GM23338 (cell line): ENCODE measurements around the gene PRDM2. TPM values are rescaled to one million over a fixed set of nuclear protein-coding genes. Genes with fewer than 3 reads are reported as not detected.

Source experiments
- ATAC-seq: fragments of 200-7000 bp; cut with Tn5 transposase; 3 replicates; pipeline ENCODE4 v1.9.1; 2020
- DNase-seq: peaks from one replicate; pipeline ENCODE4 v3.0.0-alpha.2; 2015; ENCODE audit warnings: low spot score
- H2AFZ ChIP-seq: fragments of 200-600 bp; sonication (generic); 2 replicates; pipeline ENCODE4 v1.8.0; 2016; ENCODE audit warnings: antibody characterized with exemption, mild to moderate bottlenecking, moderate library complexity
- H3F3A ChIP-seq: fragments of 200-600 bp; sonication (generic); replicated peaks from 2 replicates; pipeline ENCODE4 v1.8.0; 2017; ENCODE audit warnings: antibody characterized with exemption, mixed run types, low read depth
- H3K27ac ChIP-seq: fragments of 200-600 bp; sonication (generic); 2 replicates; pipeline ENCODE4 v1.6.1; 2016; ENCODE audit warnings: low read depth
- H3K27me3 ChIP-seq: fragments of 200-600 bp; sonication (generic); 2 replicates; pipeline ENCODE4 v1.8.0; 2016; ENCODE audit warnings: mild to moderate bottlenecking, mixed run types, moderate library complexity; ENCODE audit not compliant: insufficient read depth
- H3K36me3 ChIP-seq: fragments of 200-600 bp; sonication (generic); 2 replicates; pipeline ENCODE4 v1.8.0; 2016; ENCODE audit warnings: mild to moderate bottlenecking; ENCODE audit not compliant: insufficient read depth
- H3K4me1 ChIP-seq: fragments of 200-600 bp; sonication (generic); 2 replicates; pipeline ENCODE4 v1.8.0; 2016; ENCODE audit warnings: mild to moderate bottlenecking, moderate library complexity; ENCODE audit not compliant: insufficient read depth
- H3K4me2 ChIP-seq: fragments of 200-600 bp; sonication (generic); 2 replicates; pipeline ENCODE4 v1.7.1; 2017; ENCODE audit warnings: mixed run types
- H3K4me3 ChIP-seq: fragments of 200-600 bp; sonication (generic); 2 replicates; pipeline ENCODE4 v1.6.1; 2016; ENCODE audit warnings: mixed run types
- H3K79me2 ChIP-seq: fragments of 200-600 bp; sonication (generic); replicated peaks from 2 replicates; pipeline ENCODE4 v1.8.0; 2017; ENCODE audit warnings: mild to moderate bottlenecking; ENCODE audit not compliant: insufficient read depth
- H3K9me2 ChIP-seq: fragments of 200-600 bp; sonication (generic); 2 replicates; pipeline ENCODE4 v1.8.0; 2017; ENCODE audit not compliant: insufficient read depth
- H4K20me1 ChIP-seq: fragments of 200-600 bp; sonication (generic); replicated peaks from 2 replicates; pipeline ENCODE4 v1.8.0; 2017; ENCODE audit warnings: mild to moderate bottlenecking; ENCODE audit not compliant: insufficient read depth
- H3K27ac Mint-ChIP-seq: 2 replicates; pipeline ENCODE4 v1.8.0; 2020; ENCODE audit warnings: inconsistent platforms, mild to moderate bottlenecking, moderate library complexity, mixed read lengths
- H3K27me3 Mint-ChIP-seq: 3 replicates; pipeline ENCODE4 v1.8.0; 2022; ENCODE audit warnings: low read depth, mild to moderate bottlenecking, moderate library complexity, mixed read lengths, inconsistent platforms; ENCODE audit not compliant: insufficient read depth, poor library complexity
- H3K36me3 Mint-ChIP-seq: 3 replicates; pipeline ENCODE4 v1.8.0; 2021; ENCODE audit warnings: low read depth, mild to moderate bottlenecking, inconsistent platforms, moderate library complexity, mixed read lengths
- H3K4me1 Mint-ChIP-seq: 3 replicates; pipeline ENCODE4 v1.8.0; 2020; ENCODE audit warnings: mild to moderate bottlenecking, inconsistent platforms, mixed read lengths
- H3K4me3 Mint-ChIP-seq: 3 replicates; pipeline ENCODE4 v1.8.0; 2021; ENCODE audit warnings: moderate library complexity, mild to moderate bottlenecking, inconsistent platforms, mixed read lengths
- H3K9me3 Mint-ChIP-seq: 3 replicates; pipeline ENCODE4 v1.8.0; 2020; ENCODE audit warnings: moderate library complexity, mild to moderate bottlenecking, inconsistent platforms, mixed read lengths
- JUNB ChIP-seq: IDR thresholded peaks from one replicate; pipeline ENCODE4 v1.6.1; 2016; ENCODE audit warnings: antibody characterized with exemption; ENCODE audit not compliant: unreplicated experiment
- NANOG ChIP-seq: IDR thresholded peaks from 2 replicates; pipeline ENCODE4 v1.6.1; 2016; ENCODE audit warnings: antibody characterized with exemption, borderline replicate concordance
- POLR2AphosphoS5 ChIP-seq: IDR thresholded peaks from 2 replicates; pipeline ENCODE4 v1.6.1; 2016; ENCODE audit warnings: antibody characterized with exemption, low read depth
- REST ChIP-seq: IDR thresholded peaks from one replicate; pipeline ENCODE4 v1.6.1; 2018; ENCODE audit warnings: antibody characterized with exemption; ENCODE audit not compliant: unreplicated experiment
- STAT1 ChIP-seq: IDR thresholded peaks from one replicate; pipeline ENCODE4 v1.6.1; 2016; ENCODE audit warnings: antibody characterized with exemption; ENCODE audit not compliant: unreplicated experiment
- ZNF114 ChIP-seq: fragments of 250-450 bp; sonication (Bioruptor Pico); IDR thresholded peaks from 2 replicates; pipeline ENCODE4 v1.5.0; 2020; ENCODE audit warnings: mild to moderate bottlenecking, moderate library complexity
- ZNF331 ChIP-seq: fragments of 250-450 bp; sonication (Bioruptor Pico); IDR thresholded peaks from 2 replicates; pipeline ENCODE4 v1.5.0; 2020; ENCODE audit warnings: low read depth, mild to moderate bottlenecking, moderate library complexity
- ZNF462 ChIP-seq: fragments of 250-450 bp; sonication (Bioruptor Pico); IDR thresholded peaks from 2 replicates; pipeline ENCODE4 v1.5.0; 2020; ENCODE audit warnings: mild to moderate bottlenecking, moderate library complexity
- polyA plus RNA-seq: library from polyadenylated mRNA; unstranded; fragments of >200 nt; fragmentation: Nextera tagmentation; extraction: Ambion mirVana; gene quantifications from 2 replicates; pipeline ENCODE4 v1.2.1, GENCODE V29; 2016
- total RNA-seq: library from RNA; depleted of rRNA; stranded (reverse); fragments of >200 nt; shearing (Covaris generic); gene quantifications from 2 replicates; pipeline ENCODE4 v1.2.3, GENCODE V29; 2014

Gene PRDM2
- total and polyA plus RNA-seq, 2 experiments from 2014 or later = 11.6 to 28.3 TPM

DNA sequence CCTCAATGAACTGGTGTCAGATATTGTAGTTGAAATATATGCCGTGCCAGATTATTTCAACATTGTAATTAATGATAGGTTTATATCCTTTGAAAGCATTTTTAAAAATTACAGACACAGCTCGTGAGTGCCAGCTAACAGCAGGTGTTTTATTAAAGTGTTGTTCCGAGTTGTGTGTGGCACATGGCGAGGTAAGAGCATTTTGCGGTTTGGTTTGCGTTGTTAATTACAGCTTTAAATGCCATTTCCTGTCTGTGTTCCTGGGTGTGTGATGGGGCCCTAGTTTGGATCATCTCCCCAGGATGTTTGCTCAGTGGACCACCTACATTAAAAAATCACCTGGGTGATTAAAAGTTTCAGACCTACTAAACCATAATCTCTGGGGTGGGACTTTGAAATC lies 97.4 kb downstream of the PRDM2 start:
- H3K4me1 ChIP-seq = peaks cover 25% of the 10 kb centered on the region
- no peak for ATAC-seq
- H3K9me3 Mint-ChIP-seq = no peaks in the 10 kb centered on the region
- TF ChIP-seq NANOG = peak; percentile 17; the same call in 1 of the 2 replicates
- TF ChIP-seq REST = no peak
- no peak overlapping the region for H3K4me3 Mint-ChIP-seq
- H3K4me1 Mint-ChIP-seq = peaks cover 43% of the 10 kb centered on the region
- DNase-seq = no peak
- no peak overlapping the region for H2AFZ ChIP-seq
- H3K4me2 ChIP-seq = peak overlapping the region; percentile 64
- H3K79me2 ChIP-seq = no peaks in the 10 kb centered on the region
- H3K36me3 Mint-ChIP-seq = no peaks in the 10 kb centered on the region
- no peaks in the 10 kb centered on the region for H3F3A ChIP-seq
- H3K27me3 Mint-ChIP-seq = peaks cover 4% of the 10 kb centered on the region
- no peak overlapping the region for H3K27ac ChIP-seq
- peaks cover 30% of the 10 kb centered on the region for H3K27me3 ChIP-seq
- no peaks in the 10 kb centered on the region; the same call in 1 of the 2 replicates for H3K9me2 ChIP-seq
- H3K4me3 ChIP-seq = peak overlapping the region; percentile 31
- H4K20me1 ChIP-seq = peaks cover 8% of the 10 kb centered on the region; the same call in 1 of the 2 replicates
- H3K36me3 ChIP-seq = no peaks in the 10 kb centered on the region
- no peak overlapping the region for H3K27ac Mint-ChIP-seq

DNA sequence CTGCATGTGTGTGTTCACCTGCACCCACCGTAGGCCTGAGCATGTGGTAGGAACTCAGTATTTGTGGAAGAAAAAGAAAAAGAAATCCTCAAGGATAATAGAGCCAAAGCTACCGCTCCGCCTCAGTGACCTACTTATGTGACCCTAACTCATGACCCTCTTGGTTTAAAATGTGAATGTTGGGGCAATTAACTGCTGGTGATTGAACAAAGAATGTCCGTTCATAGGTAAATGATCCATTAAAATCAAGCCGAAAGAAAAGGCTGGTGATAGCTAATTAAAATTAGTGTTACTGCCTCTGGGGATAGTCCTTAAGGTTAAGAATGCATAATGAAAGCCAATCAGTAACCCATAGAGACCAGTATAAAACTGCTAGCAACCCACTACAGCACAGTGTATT lies 98.1 kb downstream of the PRDM2 start:
- Mint-ChIP-seq H3K27me3 (peaks cover 8% of the 10 kb centered on the region), H3K4me1 (peaks cover 37% of the 10 kb centered on the region), H3K4me3 (peak overlapping the region; percentile 14; the same call in 1 of the 3 replicates), H3K36me3 (no peaks in the 10 kb centered on the region), H3K9me3 (no peaks in the 10 kb centered on the region), H3K27ac (no peak overlapping the region)
- Histone ChIP-seq H3K4me2 (peak overlapping the region; percentile 64), H3K9me2 (no peaks in the 10 kb centered on the region; the same call in 1 of the 2 replicates), H3K27ac (no peak overlapping the region), H2AFZ (no peak overlapping the region), H3K27me3 (peaks cover 30% of the 10 kb centered on the region), H3K79me2 (no peaks in the 10 kb centered on the region), H3K4me1 (peaks cover 25% of the 10 kb centered on the region), H4K20me1 (peaks cover 8% of the 10 kb centered on the region), H3K36me3 (no peaks in the 10 kb centered on the region), H3K4me3 (peak overlapping the region; percentile 31; the same call in 1 of the 2 replicates), H3F3A (no peaks in the 10 kb centered on the region)
- ATAC-seq (no peak; the same call in 1 of the 3 replicates), DNase-seq (no peak)
- no peak for TF ChIP-seq POLR2AphosphoS5
- TF ChIP-seq ZNF114 (CRISPR knock-in tag) = no peak
- peak; percentile 69 for TF ChIP-seq NANOG
- no peak for TF ChIP-seq REST
- TF ChIP-seq ZNF462 (CRISPR knock-in tag) = no peak
- no peak for TF ChIP-seq STAT1
- no peak for TF ChIP-seq JUNB
- TF ChIP-seq ZNF331 (CRISPR knock-in tag) = no peak
